AG04450 (cell line): ENCODE results near the gene CRHR2. TPM values are rescaled to one million over a fixed set of nuclear protein-coding genes. Genes with fewer than 3 reads are reported as not detected.

Experiments
- CTCF ChIA-PET: fragments of 300-600, 350-600 bp; formaldehyde crosslinking; extraction: SDS; loops from one replicate; lab custom pipeline; 2022; ENCODE audit warnings: antibody characterized with exemption, inconsistent platforms; lab: Charles Lee
- POLR2A ChIA-PET: fragments of 350-600 bp; formaldehyde crosslinking; extraction: SDS; loops from one replicate; lab custom pipeline; 2021; ENCODE audit warnings: antibody characterized with exemption, inconsistent platforms; lab: Yijun Ruan, JAX
- DNase-seq: peaks from one replicate; pipeline ENCODE4 v3.0.0-alpha.2; 2011; ENCODE audit warnings: low read depth, low spot score
- H3K27ac ChIP-seq: one replicate; pipeline ENCODE4 v1.5.1; 2012; ENCODE audit warnings: low read depth, low read length, control low read depth
- H3K27me3 ChIP-seq: one replicate; pipeline ENCODE4 v1.6.0; 2012; ENCODE audit warnings: low read length; ENCODE audit not compliant: control insufficient read depth, insufficient read depth
- H3K4me3 ChIP-seq: 2 replicates; pipeline ENCODE4 v1.5.1; 2011; ENCODE audit warnings: mild to moderate bottlenecking, low read depth, low read length, control low read depth
- H3K9me3 ChIP-seq: 2 replicates; pipeline ENCODE4 v1.5.1; 2012; ENCODE audit warnings: low read length; ENCODE audit not compliant: control insufficient read depth, insufficient read depth
- CTCF ChIP-seq: IDR thresholded peaks from 2 replicates; pipeline ENCODE4 v1.5.1; 2011; ENCODE audit warnings: low read depth, low read length, control low read depth, inconsistent platforms
- polyA plus RNA-seq: library from polyadenylated mRNA; depleted of rRNA; stranded (reverse); fragments of >200 nt; gene quantifications from 2 replicates; pipeline ENCODE4 v1.2.3, GENCODE V29; 2011

The CRHR2 gene
- polyA plus RNA-seq, 1 experiment = not detected

DNA sequence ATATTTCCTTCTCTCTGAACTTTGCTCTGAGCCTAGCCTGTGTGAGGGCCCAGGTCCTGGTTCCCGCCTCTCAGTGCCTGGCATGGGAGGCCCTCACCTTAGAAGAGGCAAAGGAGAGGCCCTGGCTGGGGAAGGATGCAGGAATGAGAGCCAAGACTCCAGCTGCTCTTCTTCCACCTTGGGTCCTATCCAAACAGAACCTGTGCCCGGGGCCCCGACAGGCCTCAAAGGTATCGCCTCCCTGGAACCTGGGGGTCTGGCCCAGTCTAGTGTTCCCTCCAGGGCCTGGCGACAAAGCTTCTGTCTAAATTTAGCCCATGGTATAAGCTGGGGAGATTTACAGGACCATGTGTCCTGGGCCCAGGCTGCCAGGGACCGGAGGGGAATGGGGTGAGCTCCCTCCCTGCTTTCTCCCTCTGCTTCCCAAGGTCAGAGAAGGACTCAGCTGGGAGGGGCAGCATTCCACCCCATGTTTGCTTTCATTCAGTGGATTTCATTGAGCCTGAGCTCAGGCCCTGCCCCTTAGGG is 12.0 kb upstream of the CRHR2 start:
- Histone ChIP-seq H3K27ac (no peak overlapping the region), H3K27me3 (peaks cover 18% of the 10 kb centered on the region), H3K4me3 (no peak overlapping the region), H3K9me3 (no peaks in the 10 kb centered on the region)
- no peak for DNase-seq
- TF ChIP-seq CTCF = no peak
- POLR2A ChIA-PET = no interaction called here
- CTCF ChIA-PET = no interaction called here

- POLR2A ChIA-PET = no interaction called here
- no peak for TF ChIP-seq CTCF
- DNase-seq = no peak
- no peak overlapping the region for H3K4me3 ChIP-seq
- H3K27ac ChIP-seq = no peak overlapping the region
- peaks cover 18% of the 10 kb centered on the region for H3K27me3 ChIP-seq
- CTCF ChIA-PET = no interaction called here
- H3K9me3 ChIP-seq = no peaks in the 10 kb centered on the region
Measured at GRCh38 chr7:30692882-30693281, 10.6 kb upstream of the CRHR2 start.

GRCh38 chr7:30692438-30692837 is 10.2 kb upstream of the CRHR2 start:
- Histone ChIP-seq H3K9me3 (no peaks in the 10 kb centered on the region), H3K27me3 (peaks cover 17% of the 10 kb centered on the region), H3K4me3 (no peak overlapping the region), H3K27ac (no peak overlapping the region)
- POLR2A ChIA-PET = no interaction called here
- CTCF ChIA-PET = no interaction called here
- no peak for TF ChIP-seq CTCF
- no peak for DNase-seq

GRCh38 chr7:30690011-30690410 is 7.8 kb upstream of the CRHR2 start:
- no peak for TF ChIP-seq CTCF
- no peak for DNase-seq
- ChIA-PET CTCF (no interaction called here), POLR2A (no interaction called here)
- no peak overlapping the region for H3K4me3 ChIP-seq
- peaks cover 23% of the 10 kb centered on the region for H3K27me3 ChIP-seq
- H3K27ac ChIP-seq = no peak overlapping the region
- no peaks in the 10 kb centered on the region for H3K9me3 ChIP-seq

DNA sequence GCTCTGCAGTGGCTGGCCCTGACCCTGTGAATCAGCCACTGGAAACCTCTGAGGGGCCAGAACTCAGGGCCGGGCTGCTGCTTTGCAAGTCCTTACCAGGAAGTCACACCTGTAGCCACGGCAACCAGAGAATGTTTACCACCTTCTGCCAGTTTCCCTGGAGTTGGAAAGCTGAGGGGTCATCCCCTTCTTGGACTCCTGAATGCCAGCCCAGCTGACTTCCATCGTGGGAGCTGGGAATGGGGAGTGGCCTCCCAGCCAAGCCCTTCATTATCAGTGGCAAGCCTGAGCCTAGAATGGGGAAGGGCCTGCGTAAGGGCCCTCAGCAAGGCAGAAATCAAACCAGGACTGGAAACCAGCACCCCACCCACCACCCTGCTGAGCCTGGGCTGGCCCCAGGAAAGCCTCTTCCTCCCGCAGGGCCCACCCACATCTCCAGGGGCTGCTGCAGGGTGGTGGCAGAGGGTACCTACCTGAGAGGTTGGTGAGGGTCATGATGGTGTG is 6.5 kb upstream of the CRHR2 start:
- ChIA-PET POLR2A (interaction anchor here (1.1 kb wide), 1 partner anchor 55 kb away, joined by 3 read pairs; no protein-coding TSS in a partner anchor), CTCF (no interaction called here)
- no peak for DNase-seq

More for the DNA sequence above, 6.5 kb upstream of the CRHR2 start:
- no peak for TF ChIP-seq CTCF
- Histone ChIP-seq H3K4me3 (no peak overlapping the region), H3K9me3 (no peaks in the 10 kb centered on the region), H3K27me3 (peaks cover 32% of the 10 kb centered on the region), H3K27ac (no peak overlapping the region)
